BLaER1 (cell line): ENCODE data around the gene SYT7.

Source experiments
- H3K27ac ChIP-seq: shearing (Covaris generic); formaldehyde crosslinking; 2 replicates; pipeline ENCODE4 v1.8.1; 2022
- H3K27me3 ChIP-seq: shearing (Covaris generic); formaldehyde crosslinking; 2 replicates; pipeline ENCODE4 v1.8.1; 2022
- H3K36me3 ChIP-seq: shearing (Covaris generic); formaldehyde crosslinking; 2 replicates; pipeline ENCODE4 v1.8.1; 2022
- H3K4me1 ChIP-seq: shearing (Covaris generic); formaldehyde crosslinking; 2 replicates; pipeline ENCODE4 v1.8.1; 2022
- H3K4me2 ChIP-seq: shearing (Covaris generic); formaldehyde crosslinking; 2 replicates; pipeline ENCODE4 v1.8.1; 2022
- H3K4me3 ChIP-seq: shearing (Covaris generic); formaldehyde crosslinking; 2 replicates; pipeline ENCODE4 v1.8.1; 2022
- H3K9ac ChIP-seq: shearing (Covaris generic); formaldehyde crosslinking; 2 replicates; pipeline ENCODE4 v1.8.1; 2022
- H3K9me3 ChIP-seq: shearing (Covaris generic); formaldehyde crosslinking; 2 replicates; pipeline ENCODE4 v1.8.1; 2022
- H4K20me1 ChIP-seq: shearing (Covaris generic); formaldehyde crosslinking; 2 replicates; pipeline ENCODE4 v1.8.1; 2022
- Cebpa-rat ChIP-seq: shearing (Covaris generic); IDR thresholded peaks from 2 replicates; pipeline ENCODE4 v1.8.1; 2022

Gene SYT7

DNA sequence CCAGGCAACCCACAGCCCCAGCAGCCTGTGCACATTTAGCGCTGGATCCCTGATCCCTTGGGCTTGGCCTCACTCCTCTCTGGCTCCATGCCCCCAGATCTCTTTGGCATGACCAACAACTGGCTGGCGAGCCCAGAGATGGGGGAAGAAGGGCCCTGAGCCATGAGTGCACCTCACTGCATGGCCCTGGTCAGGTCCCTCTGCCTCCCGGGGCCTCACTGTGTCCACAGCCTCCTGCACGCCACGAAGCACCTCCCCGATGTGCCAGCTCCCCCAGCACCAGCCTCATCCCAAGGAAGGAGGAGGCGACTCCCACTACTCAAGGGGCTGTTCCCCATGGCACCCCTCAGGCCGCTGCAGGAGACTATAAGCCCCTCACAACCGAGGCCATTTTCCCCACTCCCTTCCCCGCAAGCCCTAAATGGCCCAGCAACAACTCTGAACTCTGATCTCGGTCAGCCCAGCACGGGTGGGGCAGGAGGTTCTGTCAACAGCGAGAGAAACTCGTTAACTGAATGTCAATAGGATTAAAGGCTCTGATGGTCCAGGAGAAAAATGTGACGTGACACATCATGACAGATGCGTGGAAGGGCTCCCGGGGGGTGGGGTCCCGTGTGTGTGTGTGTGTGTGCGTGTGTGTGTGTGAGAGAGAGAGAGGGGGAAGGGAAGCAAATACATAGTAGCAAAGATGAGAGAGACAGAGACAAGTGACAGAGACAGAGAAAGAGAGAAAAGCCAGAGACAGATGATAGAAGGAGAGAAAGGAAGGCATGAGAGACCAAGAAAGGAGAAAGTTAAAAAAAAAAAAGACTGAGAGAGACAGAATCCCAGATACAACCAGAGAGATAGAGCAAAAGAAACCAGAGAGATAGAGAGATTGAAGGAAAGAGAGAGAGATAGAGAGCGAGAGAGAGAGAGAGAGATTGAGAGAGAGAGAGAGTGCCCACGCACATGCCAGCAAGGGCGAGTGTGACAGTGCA lies 28.4 kb upstream of the SYT7 start:
- no peak overlapping the region for H3K27ac ChIP-seq
- no peak overlapping the region for H3K4me3 ChIP-seq
- H3K9me3 ChIP-seq, result no peaks in the 10 kb centered on the region
- no peaks in the 10 kb centered on the region for H3K36me3 ChIP-seq
- H3K27me3 ChIP-seq, result no peaks in the 10 kb centered on the region
- peak overlapping the region; percentile 67 for H3K4me2 ChIP-seq
- no peaks in the 10 kb centered on the region for H4K20me1 ChIP-seq
- TF ChIP-seq Cebpa-rat, result no peak
- peaks cover 70% of the 10 kb centered on the region for H3K4me1 ChIP-seq
- H3K9ac ChIP-seq, result no peak overlapping the region

DNA sequence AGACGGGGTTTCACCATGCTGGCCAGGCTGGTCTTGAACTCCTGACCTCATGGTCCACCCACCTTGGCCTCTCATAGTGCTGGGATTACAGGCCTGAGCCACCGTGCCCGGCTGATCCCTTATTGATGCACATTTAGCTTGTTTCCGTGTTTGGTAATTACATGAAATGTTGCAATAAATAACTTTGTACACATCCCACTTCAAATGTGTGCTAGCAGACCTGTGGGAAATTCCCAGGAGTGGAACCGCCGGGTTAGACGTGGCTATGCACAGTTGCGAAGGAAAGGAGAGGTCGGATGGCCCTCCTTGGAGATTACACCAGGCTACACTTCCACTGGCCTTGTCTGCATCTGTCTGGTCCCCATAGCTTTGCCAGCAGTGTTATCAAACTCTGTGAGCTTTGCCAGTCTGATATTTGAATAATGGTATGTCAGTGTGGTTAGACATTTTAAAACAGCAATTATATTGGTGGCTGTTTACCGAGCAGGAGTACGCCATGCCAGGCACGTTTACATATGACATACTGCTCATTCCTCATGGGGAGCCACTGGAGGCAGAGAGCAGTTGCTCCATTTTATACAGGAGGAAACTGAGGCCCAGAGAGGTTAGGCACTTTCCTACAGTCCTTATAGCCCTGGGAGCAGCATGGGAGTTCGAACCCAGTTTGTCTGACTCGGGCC lies 27.2 kb upstream of the SYT7 start:
- H3K4me3 ChIP-seq, result no peak overlapping the region
- H4K20me1 ChIP-seq, result no peaks in the 10 kb centered on the region
- no peak overlapping the region for H3K4me2 ChIP-seq
- no peaks in the 10 kb centered on the region for H3K9me3 ChIP-seq
- TF ChIP-seq Cebpa-rat, result no peak
- H3K4me1 ChIP-seq, result peaks cover 82% of the 10 kb centered on the region
- H3K9ac ChIP-seq, result no peak overlapping the region
- no peaks in the 10 kb centered on the region for H3K36me3 ChIP-seq
- no peak overlapping the region for H3K27ac ChIP-seq
- no peaks in the 10 kb centered on the region for H3K27me3 ChIP-seq

DNA sequence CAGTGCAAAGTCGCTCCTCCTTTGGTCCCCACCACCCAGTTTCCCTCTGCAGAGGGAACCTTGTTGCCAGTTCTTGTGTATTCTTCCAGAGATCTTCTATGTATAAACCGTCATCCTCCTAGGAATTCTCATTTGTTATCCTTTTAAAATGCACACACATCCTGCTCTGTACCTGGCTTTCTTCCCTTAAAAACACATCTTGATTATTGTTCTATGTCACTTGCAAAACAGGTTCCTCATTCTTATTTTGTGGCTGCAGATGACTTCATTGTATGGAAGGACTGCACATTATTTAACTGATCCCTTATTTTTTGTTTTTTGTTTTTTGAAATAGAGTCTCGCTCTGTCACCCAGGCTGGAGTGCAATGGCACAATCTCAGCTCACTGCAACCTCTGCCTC lies 26.6 kb upstream of the SYT7 start:
- no peaks in the 10 kb centered on the region for H3K27me3 ChIP-seq
- H3K4me1 ChIP-seq, result peaks cover 88% of the 10 kb centered on the region
- H3K4me2 ChIP-seq, result no peak overlapping the region
- H3K9me3 ChIP-seq, result no peaks in the 10 kb centered on the region
- H3K4me3 ChIP-seq, result no peak overlapping the region
- TF ChIP-seq Cebpa-rat, result no peak
- no peaks in the 10 kb centered on the region for H3K36me3 ChIP-seq
- H3K27ac ChIP-seq, result no peak overlapping the region
- H3K9ac ChIP-seq, result no peak overlapping the region
- H4K20me1 ChIP-seq, result no peaks in the 10 kb centered on the region

DNA sequence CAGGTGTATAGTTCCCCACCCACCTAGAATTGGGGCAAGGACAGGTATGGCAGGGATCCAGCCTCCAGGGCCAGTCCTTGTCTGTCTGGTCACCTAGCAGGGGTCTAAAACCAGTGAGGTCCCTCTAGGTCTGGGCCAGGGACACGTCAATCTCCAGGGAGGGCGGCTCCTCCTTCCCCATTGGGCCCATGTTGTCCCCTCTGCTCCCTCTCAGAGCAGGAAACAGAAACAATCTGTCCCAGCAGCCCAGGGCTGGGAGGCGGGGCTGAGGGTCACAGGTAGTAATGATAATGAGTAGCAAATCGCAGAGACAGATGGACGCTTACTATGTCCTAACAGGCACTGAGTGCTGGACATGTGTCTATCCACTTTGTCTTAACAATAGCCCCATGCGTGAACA lies 22.8 kb upstream of the SYT7 start:
- no peaks in the 10 kb centered on the region for H3K36me3 ChIP-seq
- no peaks in the 10 kb centered on the region for H3K27me3 ChIP-seq
- H3K4me2 ChIP-seq, result peak overlapping the region; percentile 77
- H4K20me1 ChIP-seq, result no peaks in the 10 kb centered on the region
- H3K9me3 ChIP-seq, result no peaks in the 10 kb centered on the region
- H3K4me1 ChIP-seq, result peaks cover 85% of the 10 kb centered on the region
- H3K27ac ChIP-seq, result no peak overlapping the region
- H3K4me3 ChIP-seq, result no peak overlapping the region
- TF ChIP-seq Cebpa-rat, result no peak
- H3K9ac ChIP-seq, result no peak overlapping the region

DNA sequence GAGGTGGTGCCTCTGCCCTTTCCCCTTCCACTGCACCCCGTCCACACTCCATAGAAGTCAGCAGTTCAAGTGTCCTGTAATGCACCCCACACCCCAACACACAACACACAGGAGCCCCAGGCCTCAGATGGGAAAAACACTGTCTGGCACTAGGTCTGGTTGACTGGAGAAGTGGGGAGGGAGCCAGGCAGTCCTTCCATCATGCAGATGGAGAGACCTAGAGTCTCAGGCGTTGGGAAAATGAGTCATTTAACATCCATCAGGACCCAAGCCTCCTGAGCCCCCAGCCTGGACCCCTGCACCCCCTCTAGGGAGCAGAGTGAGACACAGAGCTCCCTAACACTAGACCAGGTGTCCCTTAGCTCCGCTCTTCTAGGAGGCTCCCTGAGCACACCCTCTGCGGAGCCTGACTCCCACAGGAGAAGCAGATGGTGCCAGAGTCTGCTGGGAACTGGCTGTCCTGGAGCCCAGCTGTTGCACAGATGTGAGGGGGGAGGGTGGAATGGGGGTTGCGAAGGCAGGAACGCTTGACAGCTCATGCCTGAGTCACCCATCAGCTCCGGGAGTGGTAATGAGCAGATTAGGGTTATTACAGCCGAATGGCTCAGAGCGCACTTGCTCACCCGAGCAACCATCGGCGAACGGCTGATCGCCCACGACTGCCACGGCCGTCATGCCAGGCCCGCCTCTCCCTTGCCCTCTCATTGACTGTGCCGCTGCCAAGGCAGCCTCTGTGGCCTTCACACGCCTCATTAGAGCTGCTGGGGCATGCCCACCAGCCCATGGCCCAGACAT lies 22.1 kb upstream of the SYT7 start:
- Histone ChIP-seq H3K36me3 (no peaks in the 10 kb centered on the region), H4K20me1 (no peaks in the 10 kb centered on the region), H3K4me3 (no peak overlapping the region), H3K27me3 (no peaks in the 10 kb centered on the region), H3K9me3 (no peaks in the 10 kb centered on the region), H3K4me1 (peaks cover 82% of the 10 kb centered on the region), H3K9ac (no peak overlapping the region), H3K27ac (no peak overlapping the region), H3K4me2 (peak overlapping the region; percentile 77)
- TF ChIP-seq Cebpa-rat, result no peak

DNA sequence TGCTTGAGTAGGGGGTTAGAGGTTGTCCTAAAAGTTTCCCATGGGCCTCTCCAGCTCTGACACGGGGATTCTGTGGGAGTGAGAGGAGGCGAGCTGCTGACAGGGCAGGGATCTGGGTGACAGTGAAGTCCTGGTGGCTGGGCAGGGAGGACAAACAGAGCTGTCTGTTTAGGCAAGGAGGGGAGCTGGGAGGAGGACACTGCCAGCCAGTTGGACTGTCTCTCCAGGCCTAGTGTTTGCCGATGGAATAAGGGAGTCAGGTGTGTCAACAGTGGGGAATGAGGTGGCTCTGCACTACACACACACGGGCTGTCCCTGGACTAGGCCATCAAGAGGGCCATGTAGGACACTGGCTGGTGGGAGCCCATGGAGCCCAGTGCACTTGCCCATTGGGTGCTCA lies 20.6 kb upstream of the SYT7 start:
- Histone ChIP-seq H4K20me1 (no peaks in the 10 kb centered on the region), H3K27me3 (no peaks in the 10 kb centered on the region), H3K4me2 (no peak overlapping the region), H3K4me3 (no peak overlapping the region), H3K36me3 (no peaks in the 10 kb centered on the region), H3K27ac (no peak overlapping the region), H3K9ac (no peak overlapping the region), H3K4me1 (peaks cover 74% of the 10 kb centered on the region), H3K9me3 (no peaks in the 10 kb centered on the region)
- TF ChIP-seq Cebpa-rat, result no peak

DNA sequence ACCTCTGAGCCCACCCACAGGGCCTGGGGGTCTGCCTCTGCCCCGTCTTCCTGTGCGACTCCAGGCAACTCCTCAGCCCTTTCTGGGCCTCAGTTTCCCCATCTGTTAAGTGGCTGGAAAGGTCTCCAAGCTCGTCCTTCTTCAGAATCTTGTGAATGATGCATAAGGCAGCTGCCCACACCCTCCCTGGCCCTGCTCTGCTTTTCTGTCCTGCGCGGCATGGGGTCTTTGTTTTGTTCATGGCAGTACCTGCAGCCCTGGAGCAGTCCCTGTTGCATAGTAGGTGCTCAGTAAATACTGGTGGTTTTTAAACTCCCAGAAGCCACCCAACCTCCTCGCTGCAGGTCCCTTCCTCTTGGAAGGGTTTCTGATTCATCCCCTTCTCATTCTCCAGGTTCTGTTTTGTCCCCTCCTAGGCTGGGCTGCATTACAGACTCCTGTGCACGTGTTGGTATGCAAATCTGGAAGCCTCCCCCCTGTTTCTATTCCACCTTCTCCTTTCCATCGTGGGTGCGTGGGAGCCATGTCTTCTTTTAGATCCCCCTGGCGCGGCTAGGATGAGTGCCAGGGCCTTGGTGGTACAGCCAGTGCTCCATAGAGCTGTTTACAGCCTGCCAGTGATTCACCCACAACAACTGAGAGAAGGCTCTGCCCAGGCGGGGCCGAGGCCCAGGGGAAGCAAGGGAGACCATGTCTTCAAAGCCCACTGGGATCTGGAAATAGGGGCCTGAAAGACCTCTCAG lies 19.3 kb upstream of the SYT7 start:
- peak overlapping the region; percentile 55 for H3K4me2 ChIP-seq
- no peaks in the 10 kb centered on the region for H3K27me3 ChIP-seq
- no peaks in the 10 kb centered on the region for H4K20me1 ChIP-seq
- H3K9me3 ChIP-seq, result no peaks in the 10 kb centered on the region
- TF ChIP-seq Cebpa-rat, result no peak
- H3K36me3 ChIP-seq, result no peaks in the 10 kb centered on the region
- no peak overlapping the region for H3K27ac ChIP-seq
- H3K4me3 ChIP-seq, result no peak overlapping the region
- H3K4me1 ChIP-seq, result peaks cover 60% of the 10 kb centered on the region
- no peak overlapping the region for H3K9ac ChIP-seq

DNA sequence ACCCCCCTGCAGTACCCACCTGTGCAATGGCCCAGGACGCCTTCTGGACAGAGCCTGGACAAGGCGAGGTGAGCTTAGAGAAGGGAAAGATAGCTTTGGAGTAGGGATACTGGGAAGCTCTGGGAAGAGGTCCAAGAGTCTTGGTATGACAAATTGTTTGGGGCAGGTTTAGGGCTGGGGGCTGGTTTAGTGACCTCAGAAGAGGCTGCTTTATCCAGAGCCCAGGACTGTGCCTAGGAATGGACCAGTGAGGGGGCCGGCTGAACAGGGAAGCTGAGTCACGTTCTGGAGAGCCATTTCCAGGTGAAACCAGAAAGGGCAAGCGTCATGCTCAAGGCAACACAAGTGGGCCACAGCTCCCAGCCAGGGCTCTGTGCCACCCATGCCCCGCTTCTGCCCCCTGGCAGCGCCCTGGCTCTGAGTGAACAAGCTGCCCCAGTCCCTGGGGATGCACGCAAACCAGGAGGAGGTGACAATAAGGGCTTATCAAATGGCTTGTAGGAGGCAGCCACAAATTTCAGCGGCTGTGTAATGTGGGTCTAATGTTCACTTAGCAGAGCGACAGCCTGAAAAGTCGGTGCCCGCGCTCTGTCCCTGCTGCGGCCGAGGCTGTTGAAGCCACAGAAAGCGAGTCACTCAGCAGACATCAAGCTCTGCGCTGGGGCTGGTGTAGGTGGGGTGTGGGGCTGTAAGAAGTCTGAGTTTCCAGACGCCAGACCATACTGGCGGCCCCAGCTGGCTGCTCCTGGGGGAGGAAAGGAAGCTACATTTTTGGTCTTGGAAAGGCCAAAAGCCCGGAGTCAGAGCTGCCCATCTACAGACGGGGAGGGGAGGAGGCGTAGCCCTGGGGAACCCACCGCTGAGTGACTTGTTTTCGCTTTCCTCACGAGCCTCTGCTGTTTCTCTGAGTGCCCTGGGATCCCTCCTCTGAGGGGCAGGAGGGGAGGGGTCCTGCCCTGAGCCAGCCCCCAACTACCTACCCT lies 18.3 kb upstream of the SYT7 start:
- peak overlapping the region; percentile 55 for H3K4me2 ChIP-seq

More for the DNA sequence above, 18.3 kb upstream of the SYT7 start:
- Histone ChIP-seq H4K20me1 (no peaks in the 10 kb centered on the region), H3K36me3 (no peaks in the 10 kb centered on the region), H3K4me1 (peaks cover 51% of the 10 kb centered on the region), H3K27ac (no peak overlapping the region), H3K9me3 (no peaks in the 10 kb centered on the region), H3K27me3 (no peaks in the 10 kb centered on the region), H3K4me3 (no peak overlapping the region), H3K9ac (no peak overlapping the region)
- no peak for TF ChIP-seq Cebpa-rat
